PC-9 (cell line): Measurements from ENCODE around the gene IGFLR1. TPM values are rescaled to one million over a fixed set of nuclear protein-coding genes. Genes with fewer than 3 reads are reported as not detected.

Experiments
- BruUV-seq: library from RNA; stranded (reverse); fragments of 400-500 nt; replicated peaks from 2 replicates; lab custom pipeline; 2021; lab: Mats Ljungman, UMichigan
- CTCF ChIA-PET: fragments of 300-600 bp; sonication (Branson Sonifier 250); formaldehyde crosslinking; loops from one replicate; lab custom pipeline; 2022; ENCODE audit warnings: antibody characterized with exemption; lab: Charles Lee
- POLR2A ChIA-PET: fragments of 300-600 bp; sonication (Branson Sonifier 250); formaldehyde crosslinking; loops from one replicate; lab custom pipeline; 2022; ENCODE audit warnings: antibody characterized with exemption; ENCODE audit not compliant: unreplicated experiment; lab: Charles Lee
- DNase-seq, 2 experiments: peaks; one replicate each; pipeline versions ENCODE4 v3.0.0 to v3.0.0-alpha.2; 2015 to 2022; ENCODE audit warnings: mixed read lengths in 1 of 2
- H2AFZ ChIP-seq: fragments of 200-600 bp; sonication (generic); 2 replicates; pipeline ENCODE4 v1.8.1; 2017; ENCODE audit warnings: antibody characterized with exemption
- H3F3A ChIP-seq: fragments of 200-600 bp; sonication (generic); 2 replicates; pipeline ENCODE4 v1.8.1; 2017; ENCODE audit warnings: antibody characterized with exemption, mild to moderate bottlenecking, low read depth; ENCODE audit not compliant: insufficient read depth
- H3K27ac ChIP-seq: fragments of 200-600 bp; sonication (generic); 2 replicates; pipeline ENCODE4 v1.6.1; 2016; ENCODE audit warnings: mixed run types
- H3K27me3 ChIP-seq: fragments of 200-600 bp; sonication (generic); 2 replicates; pipeline ENCODE4 v1.6.1; 2016; ENCODE audit warnings: low read depth, mixed run types; ENCODE audit not compliant: insufficient read depth
- H3K36me3 ChIP-seq: fragments of 200-600 bp; sonication (generic); 2 replicates; pipeline ENCODE4 v1.6.1; 2016; ENCODE audit warnings: low read depth, mixed run types
- H3K4me1 ChIP-seq: fragments of 200-600 bp; sonication (generic); replicated peaks from 2 replicates; pipeline ENCODE4 v1.6.1; 2016; ENCODE audit warnings: mixed run types; ENCODE audit not compliant: insufficient read depth
- H3K4me2 ChIP-seq: fragments of 200-600 bp; sonication (generic); 2 replicates; pipeline ENCODE4 v1.6.1; 2017; ENCODE audit warnings: mixed run types
- H3K4me3 ChIP-seq: fragments of 200-600 bp; sonication (generic); 2 replicates; pipeline ENCODE4 v1.6.1; 2016; ENCODE audit warnings: mixed run types
- H3K79me2 ChIP-seq: fragments of 200-600 bp; sonication (generic); 2 replicates; pipeline ENCODE4 v1.6.1; 2017; ENCODE audit warnings: low read depth, mixed run types
- H3K9me2 ChIP-seq: fragments of 200-600 bp; sonication (generic); 2 replicates; pipeline ENCODE4 v1.8.1; 2017; ENCODE audit warnings: mild to moderate bottlenecking; ENCODE audit not compliant: insufficient read depth
- H3K9me3 ChIP-seq: fragments of 200-600 bp; sonication (generic); 2 replicates; pipeline ENCODE4 v1.8.1; 2016; ENCODE audit warnings: low read depth; ENCODE audit not compliant: insufficient read depth
- H4K20me1 ChIP-seq: fragments of 200-600 bp; sonication (generic); 2 replicates; pipeline ENCODE4 v1.8.1; 2017; ENCODE audit not compliant: insufficient read depth
- EZH2 ChIP-seq: fragments of 200-600 bp; sonication (generic); IDR thresholded peaks from 2 replicates; pipeline ENCODE4 v1.8.0; 2017; ENCODE audit warnings: antibody characterized with exemption, low read depth
- intact Hi-C: fragments of 100-400 bp; cut with micrococcal nuclease; formaldehyde crosslinking; loops from one replicate; pipeline ENCODE4 v1.10.0; 2022; ENCODE audit not compliant: unreplicated experiment
- total RNA-seq: library from RNA; stranded (reverse); gene quantifications from 2 replicates; pipeline ENCODE4 v1.2.3, GENCODE V29; 2021
- TF ChIP-seq, protein P1 (sequence below): fragments of 200-600 bp; sonication (generic); conservative IDR thresholded peaks from 2 replicates; pipeline ENCODE4 v1.6.1; 2017; ENCODE audit warnings: mixed run types, antibody characterized with exemption, mild to moderate bottlenecking, moderate library complexity

The IGFLR1 gene
- total RNA-seq, 1 experiment from 2014 or later = 9.7 TPM

GRCh38 chr19:35696835-35697234 lies 45.4 kb downstream of the IGFLR1 start:
- no peaks in the 10 kb centered on the region for H3K36me3 ChIP-seq
- H2AFZ ChIP-seq = no peak overlapping the region
- intact Hi-C loops = no loop called here
- TF ChIP-seq EZH2 = no peak
- TF ChIP-seq, protein P1, sequence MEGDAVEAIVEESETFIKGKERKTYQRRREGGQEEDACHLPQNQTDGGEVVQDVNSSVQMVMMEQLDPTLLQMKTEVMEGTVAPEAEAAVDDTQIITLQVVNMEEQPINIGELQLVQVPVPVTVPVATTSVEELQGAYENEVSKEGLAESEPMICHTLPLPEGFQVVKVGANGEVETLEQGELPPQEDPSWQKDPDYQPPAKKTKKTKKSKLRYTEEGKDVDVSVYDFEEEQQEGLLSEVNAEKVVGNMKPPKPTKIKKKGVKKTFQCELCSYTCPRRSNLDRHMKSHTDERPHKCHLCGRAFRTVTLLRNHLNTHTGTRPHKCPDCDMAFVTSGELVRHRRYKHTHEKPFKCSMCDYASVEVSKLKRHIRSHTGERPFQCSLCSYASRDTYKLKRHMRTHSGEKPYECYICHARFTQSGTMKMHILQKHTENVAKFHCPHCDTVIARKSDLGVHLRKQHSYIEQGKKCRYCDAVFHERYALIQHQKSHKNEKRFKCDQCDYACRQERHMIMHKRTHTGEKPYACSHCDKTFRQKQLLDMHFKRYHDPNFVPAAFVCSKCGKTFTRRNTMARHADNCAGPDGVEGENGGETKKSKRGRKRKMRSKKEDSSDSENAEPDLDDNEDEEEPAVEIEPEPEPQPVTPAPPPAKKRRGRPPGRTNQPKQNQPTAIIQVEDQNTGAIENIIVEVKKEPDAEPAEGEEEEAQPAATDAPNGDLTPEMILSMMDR = no peak
- no peak for DNase-seq
- H3K27ac ChIP-seq = no peak overlapping the region
- H3K79me2 ChIP-seq = no peaks in the 10 kb centered on the region
- H3K4me2 ChIP-seq = no peak overlapping the region
- ChIA-PET CTCF (no interaction called here), POLR2A (no interaction called here)
- no peaks in the 10 kb centered on the region for H3K9me3 ChIP-seq
- H3K9me2 ChIP-seq = no peaks in the 10 kb centered on the region
- H3K4me1 ChIP-seq = peaks cover 9% of the 10 kb centered on the region
- no peaks in the 10 kb centered on the region for H4K20me1 ChIP-seq
- H3F3A ChIP-seq = no peaks in the 10 kb centered on the region
- no peak overlapping the region for H3K4me3 ChIP-seq
- no peaks in the 10 kb centered on the region for H3K27me3 ChIP-seq
- BruUV-seq = no TSS peak

- intact Hi-C loops = no loop called here
- Histone ChIP-seq H3K9me2 (no peaks in the 10 kb centered on the region), H3K4me2 (no peak overlapping the region), H3K27ac (no peak overlapping the region), H4K20me1 (no peaks in the 10 kb centered on the region), H3F3A (no peaks in the 10 kb centered on the region), H3K79me2 (no peaks in the 10 kb centered on the region), H3K4me3 (no peak overlapping the region), H3K36me3 (no peaks in the 10 kb centered on the region), H2AFZ (no peak overlapping the region), H3K4me1 (peaks cover 13% of the 10 kb centered on the region), H3K27me3 (no peaks in the 10 kb centered on the region), H3K9me3 (no peaks in the 10 kb centered on the region)
- no TSS peak for BruUV-seq
- no peak for TF ChIP-seq EZH2
- TF ChIP-seq, protein P1 = no peak
- POLR2A ChIA-PET = no interaction called here
- CTCF ChIA-PET = interaction anchor here (0.6 kb wide), 1 partner anchor 52 kb away, joined by 11 read pairs; no protein-coding TSS in a partner anchor
- no peak for DNase-seq
These were observed 46.3 kb downstream of the IGFLR1 start for GRCh38 chr19:35695895-35696422.

DNA sequence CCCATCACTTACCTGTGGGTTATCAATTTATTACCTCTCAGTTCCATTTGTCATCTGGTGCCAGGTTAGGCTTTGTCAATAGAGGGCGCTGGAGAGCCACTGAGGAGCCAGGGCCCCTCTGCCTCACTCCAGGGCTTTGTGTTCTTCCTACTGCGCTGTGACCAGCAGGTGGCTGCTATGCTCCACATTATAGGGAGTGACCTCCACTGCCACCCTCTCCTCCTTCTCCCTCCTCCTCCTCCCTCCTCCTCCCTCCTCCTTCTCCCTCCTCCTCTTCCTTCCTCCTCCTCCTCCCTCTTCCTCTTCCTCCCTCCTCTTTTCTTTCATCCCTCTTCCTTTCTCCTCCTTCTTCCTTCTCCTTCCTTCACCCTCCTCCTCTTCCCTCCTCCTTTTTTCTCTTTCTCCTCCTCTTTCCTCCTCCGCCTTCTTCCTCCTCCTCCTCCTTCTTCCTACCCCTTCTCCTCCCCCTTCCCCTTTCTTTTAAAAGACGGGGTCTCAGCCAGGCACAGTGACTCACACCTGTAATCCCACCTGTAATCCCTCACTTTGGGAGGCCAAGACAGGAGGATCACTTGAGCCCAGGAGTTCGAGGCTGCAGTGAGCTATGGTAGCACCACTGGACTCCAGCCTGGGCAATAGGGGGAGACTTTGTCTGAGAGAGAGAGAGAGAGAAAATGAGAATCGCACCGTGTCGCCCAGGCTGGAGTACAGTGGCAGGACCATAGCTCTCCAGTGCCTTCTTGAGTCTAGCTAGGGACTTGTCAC lies 48.2 kb downstream of the IGFLR1 start:
- DNase-seq = peak; percentile 69 to 84
- no peak overlapping the region for H3K4me3 ChIP-seq
- no peaks in the 10 kb centered on the region for H3K9me2 ChIP-seq
- H3K79me2 ChIP-seq = no peaks in the 10 kb centered on the region
- BruUV-seq = no TSS peak
- CTCF ChIA-PET = interaction anchor here (0.6 to 1.1 kb wide), 3 partner anchors 22 to 265 kb away, joined by 3 read pairs; no protein-coding TSS in a partner anchor
- no peak overlapping the region for H3K27ac ChIP-seq
- TF ChIP-seq, protein P1 = peak; percentile 91
- no peak for TF ChIP-seq EZH2
- no peak overlapping the region for H2AFZ ChIP-seq
- POLR2A ChIA-PET = no interaction called here
- no peak overlapping the region for H3K4me2 ChIP-seq
- no peaks in the 10 kb centered on the region for H3K9me3 ChIP-seq
- H3K27me3 ChIP-seq = no peaks in the 10 kb centered on the region
- H3K4me1 ChIP-seq = peaks cover 13% of the 10 kb centered on the region
- no peaks in the 10 kb centered on the region for H3F3A ChIP-seq
- intact Hi-C loops = loop anchor here (1.0 to 5.0 kb wide), 5 partner anchors 23 to 237 kb away; partner anchors contain the start of genes COX6B1 and DMKN
- H3K36me3 ChIP-seq = no peaks in the 10 kb centered on the region
- no peaks in the 10 kb centered on the region for H4K20me1 ChIP-seq
